ENCODE data around the gene WDR70. TPM values are rescaled to one million over a fixed set of nuclear protein-coding genes. Genes with fewer than 3 reads are reported as not detected.
"Not testable (repeated sequence)": the region's sequence is repeated elsewhere in the genome, so short reads cannot be mapped to it uniquely, and the experiment has no call there.

Gene WDR70
- total RNA-seq, 1 donor from 2014 or later: 19.0 TPM

DNA sequence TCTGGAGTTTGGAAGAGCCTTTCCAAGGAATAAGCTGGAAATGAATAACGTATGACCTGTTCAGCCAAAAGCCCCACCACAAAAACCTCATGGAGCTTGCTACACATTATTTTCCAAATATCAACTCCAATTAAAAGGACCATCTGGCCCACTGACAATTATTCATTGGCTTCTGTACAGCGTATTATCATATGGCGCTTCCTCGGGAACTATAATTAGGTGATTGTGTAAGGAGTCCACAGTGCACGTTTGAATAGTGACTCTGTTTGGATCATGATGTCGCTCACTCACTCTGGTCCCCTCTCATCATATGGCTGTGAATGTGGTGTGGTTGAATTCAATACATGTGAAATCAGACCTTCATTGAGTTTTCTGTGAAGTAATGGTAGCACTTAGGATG, 408.6 kb downstream of the WDR70 start:
- no peak for DNase-seq (ENCODE audit: low read depth)
- H3K4me3 ChIP-seq (ENCODE audit: low read depth, low read length): no peak overlapping the region
- TF ChIP-seq, protein P1, sequence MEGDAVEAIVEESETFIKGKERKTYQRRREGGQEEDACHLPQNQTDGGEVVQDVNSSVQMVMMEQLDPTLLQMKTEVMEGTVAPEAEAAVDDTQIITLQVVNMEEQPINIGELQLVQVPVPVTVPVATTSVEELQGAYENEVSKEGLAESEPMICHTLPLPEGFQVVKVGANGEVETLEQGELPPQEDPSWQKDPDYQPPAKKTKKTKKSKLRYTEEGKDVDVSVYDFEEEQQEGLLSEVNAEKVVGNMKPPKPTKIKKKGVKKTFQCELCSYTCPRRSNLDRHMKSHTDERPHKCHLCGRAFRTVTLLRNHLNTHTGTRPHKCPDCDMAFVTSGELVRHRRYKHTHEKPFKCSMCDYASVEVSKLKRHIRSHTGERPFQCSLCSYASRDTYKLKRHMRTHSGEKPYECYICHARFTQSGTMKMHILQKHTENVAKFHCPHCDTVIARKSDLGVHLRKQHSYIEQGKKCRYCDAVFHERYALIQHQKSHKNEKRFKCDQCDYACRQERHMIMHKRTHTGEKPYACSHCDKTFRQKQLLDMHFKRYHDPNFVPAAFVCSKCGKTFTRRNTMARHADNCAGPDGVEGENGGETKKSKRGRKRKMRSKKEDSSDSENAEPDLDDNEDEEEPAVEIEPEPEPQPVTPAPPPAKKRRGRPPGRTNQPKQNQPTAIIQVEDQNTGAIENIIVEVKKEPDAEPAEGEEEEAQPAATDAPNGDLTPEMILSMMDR (conservative IDR thresholded peaks at IDR 0.05; ENCODE audit: low read depth, low read length): no peak

DNA sequence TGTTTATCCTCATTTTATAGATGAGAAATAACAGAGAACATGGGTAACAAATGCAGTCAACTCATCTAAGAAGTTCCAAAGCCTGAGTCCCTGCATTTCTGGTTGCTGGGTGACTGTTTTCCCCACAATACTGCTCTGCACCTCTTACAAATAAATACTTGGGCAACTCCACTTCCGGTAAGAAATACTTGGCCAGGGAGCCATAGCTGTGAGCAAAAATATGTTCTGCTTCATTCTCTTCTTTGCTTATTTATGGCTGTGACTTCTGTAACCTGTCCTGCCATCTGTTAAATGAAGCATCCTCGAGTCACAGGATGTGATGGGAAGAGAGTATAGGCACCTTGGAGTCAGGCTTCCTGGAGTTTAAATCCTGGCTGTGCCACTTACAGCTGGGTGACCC, 410.9 kb downstream of the WDR70 start:
- no peak overlapping the region for H3K4me3 ChIP-seq (ENCODE audit: low read depth, low read length)
- peak; percentile 52 for DNase-seq (ENCODE audit: low read depth)
- TF ChIP-seq, protein P1 (conservative IDR thresholded peaks at IDR 0.05; ENCODE audit: low read depth, low read length): no peak

DNA sequence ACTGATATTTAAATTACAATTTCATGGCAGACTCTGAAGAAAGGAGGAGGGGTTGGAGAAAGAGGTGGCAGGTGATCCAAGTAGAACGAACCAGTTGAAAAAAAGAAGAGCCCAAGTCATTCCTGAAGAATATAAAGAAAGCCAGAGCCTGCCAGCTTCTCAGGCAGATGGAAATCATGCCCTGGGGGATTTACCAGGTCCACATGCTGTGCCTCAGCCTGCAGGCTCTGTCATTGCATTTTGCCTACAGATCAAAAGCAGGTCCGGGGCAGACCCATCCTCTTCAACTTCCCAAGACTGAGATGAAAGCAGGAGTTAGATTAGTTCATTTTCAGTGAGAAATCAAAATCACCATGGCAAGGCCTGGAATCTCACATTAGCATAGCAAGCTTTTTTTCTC, 412.2 kb downstream of the WDR70 start:
- H3K4me3 ChIP-seq (ENCODE audit: low read depth, low read length): no peak overlapping the region
- TF ChIP-seq, protein P1 (conservative IDR thresholded peaks at IDR 0.05; ENCODE audit: low read depth, low read length): no peak
- no peak for DNase-seq (ENCODE audit: low read depth)

DNA sequence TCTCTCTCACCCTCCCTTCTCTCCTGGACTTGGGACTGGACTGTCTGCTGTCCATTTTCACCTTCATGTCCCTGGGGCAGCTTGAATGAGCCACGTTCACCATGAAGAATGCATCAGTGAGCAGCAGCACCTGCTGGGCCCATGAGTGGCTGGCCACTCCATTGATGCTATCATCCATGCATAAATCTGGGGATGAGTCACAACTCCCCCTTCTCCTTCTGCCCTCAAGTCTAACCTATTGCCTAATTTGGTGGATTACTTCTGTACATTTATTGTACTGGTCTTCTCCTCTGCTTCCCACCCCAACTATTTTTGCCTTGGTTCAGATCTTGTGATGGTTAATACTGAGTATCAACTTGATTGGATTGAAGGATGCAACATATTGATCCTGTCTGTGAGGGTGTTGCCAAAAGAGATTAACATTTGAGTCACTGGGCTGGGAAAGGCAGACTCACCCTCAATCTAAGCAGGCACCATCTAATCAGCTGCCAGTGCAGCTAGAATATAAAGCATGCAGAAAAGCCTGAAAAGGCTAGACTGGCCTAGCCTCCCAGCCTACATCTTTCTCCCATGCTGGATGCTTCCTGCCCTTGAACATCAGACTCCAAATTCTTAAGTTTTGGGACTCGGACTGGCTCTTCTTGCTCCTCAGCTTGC, 414.0 kb downstream of the WDR70 start:
- no peak overlapping the region for H3K4me3 ChIP-seq (ENCODE audit: low read depth, low read length)
- peak; percentile 86 for DNase-seq (ENCODE audit: low read depth)
- TF ChIP-seq, protein P1 (conservative IDR thresholded peaks at IDR 0.05; ENCODE audit: low read depth, low read length): peak; percentile 16

DNA sequence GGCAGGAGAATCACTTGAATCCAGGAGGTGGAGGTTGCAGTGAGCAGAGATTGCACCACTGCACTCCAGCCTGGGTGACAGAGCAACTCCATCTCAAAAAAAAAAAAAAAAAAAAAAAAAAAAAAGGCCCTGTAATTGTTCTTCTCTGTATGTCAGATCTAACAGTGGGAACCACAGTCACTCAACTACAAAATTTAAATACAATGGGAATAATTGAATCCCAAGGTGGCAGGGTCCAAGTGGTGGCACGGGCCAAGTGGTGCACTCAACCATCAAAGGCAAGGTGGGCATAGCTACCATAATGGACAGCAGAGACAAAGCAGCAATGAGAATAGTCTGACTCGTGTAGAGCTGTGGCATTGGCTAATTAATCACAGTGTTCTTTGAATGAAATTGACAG, 416.2 kb downstream of the WDR70 start:
- not testable (repeated sequence) for H3K4me3 ChIP-seq (ENCODE audit: low read depth, low read length); DNase-seq (ENCODE audit: low read depth)

DNA sequence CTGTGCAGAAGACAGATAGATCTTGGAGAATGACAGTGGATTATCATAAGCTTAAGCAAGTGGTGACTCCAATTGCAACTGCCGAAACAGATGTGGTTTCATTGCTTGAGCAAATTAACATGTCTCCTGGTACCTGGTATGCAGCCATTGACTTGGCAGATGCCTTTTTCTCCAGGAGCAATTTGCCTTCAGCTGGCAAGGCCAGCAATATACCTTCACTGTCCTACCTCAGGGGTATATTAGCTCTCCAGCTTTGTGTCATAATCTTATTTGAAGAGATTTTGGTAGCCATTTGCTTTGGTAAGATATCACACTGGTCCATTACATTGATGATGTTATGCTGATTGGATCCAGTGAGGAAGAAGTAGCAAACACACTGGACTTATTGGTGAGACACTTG, 417.3 kb downstream of the WDR70 start:
- not testable (repeated sequence) for H3K4me3 ChIP-seq (ENCODE audit: low read depth, low read length); DNase-seq (ENCODE audit: low read depth)

DNA sequence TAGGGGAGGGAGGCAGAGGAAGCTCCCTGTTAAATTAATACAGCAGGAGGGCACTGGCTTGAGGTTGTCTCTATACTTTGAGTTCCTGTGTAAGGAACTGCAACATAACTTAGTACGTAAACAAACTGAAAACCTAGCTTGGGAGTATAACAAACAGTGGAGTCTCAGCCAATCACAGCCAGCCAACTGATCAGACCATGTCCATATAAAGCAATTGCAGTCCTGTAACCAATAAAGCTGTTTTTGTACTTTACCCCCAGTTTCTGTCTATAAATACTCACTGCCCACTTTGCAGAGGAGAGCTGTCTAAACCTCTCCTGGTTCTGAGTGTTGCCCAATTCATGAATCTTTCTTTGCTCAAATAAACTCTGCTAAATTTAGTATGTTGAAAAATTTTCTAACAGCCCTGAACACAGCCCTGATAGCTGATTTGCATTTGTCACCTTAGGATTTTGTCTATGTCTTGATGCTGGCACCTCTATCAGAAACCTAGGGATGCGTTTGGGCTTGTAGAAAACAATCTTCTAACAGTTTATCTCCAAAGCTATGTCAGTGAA, 420.8 kb downstream of the WDR70 start:
- DNase-seq (ENCODE audit: low read depth): no peak
- TF ChIP-seq, protein P1 (conservative IDR thresholded peaks at IDR 0.05; ENCODE audit: low read depth, low read length): no peak
- H3K4me3 ChIP-seq (ENCODE audit: low read depth, low read length): no peak overlapping the region

DNA sequence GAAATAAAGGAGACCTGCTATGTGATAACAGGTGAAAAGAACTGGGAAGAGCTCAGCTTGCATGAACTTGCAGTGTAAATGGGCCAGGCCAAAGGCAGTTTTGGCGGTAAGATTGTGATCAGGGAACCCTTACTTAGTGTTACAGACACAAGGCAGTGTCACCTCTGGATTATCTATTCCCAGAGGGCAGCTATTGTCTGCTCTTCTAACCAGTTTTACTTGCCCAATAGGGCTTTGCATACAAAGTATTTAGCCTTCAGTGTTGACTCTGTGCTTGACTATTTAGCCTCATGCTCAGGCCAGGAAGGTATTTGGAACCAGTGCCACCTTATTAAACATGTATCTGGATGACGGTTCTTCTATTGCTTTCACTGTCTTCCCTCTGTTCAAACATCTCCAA, 422.4 kb downstream of the WDR70 start:
- H3K4me3 ChIP-seq (ENCODE audit: low read depth, low read length): no peak overlapping the region
- no peak for DNase-seq (ENCODE audit: low read depth)
- TF ChIP-seq, protein P1 (conservative IDR thresholded peaks at IDR 0.05; ENCODE audit: low read depth, low read length): no peak
